Heart left ventricle (tissue), 13 donors: ENCODE results near the gene SLC4A1AP.

Experiments used
- POLR2A ChIP-seq, 2 donors: fragments of 450-650 bp; IDR thresholded peaks; one replicate each; pipeline ENCODE4 v1.6.1; 2017; ENCODE audit warnings: antibody characterized with exemption in 2 of 2, mild to moderate bottlenecking in 2 of 2, moderate library complexity in 2 of 2
- TF ChIP-seq, protein P1 (sequence below), 12 donors: fragments of 200-600 bp; sonication (generic) in 4 of 12; IDR thresholded peaks; one replicate each; pipeline versions ENCODE4 v1.5.0 to v1.8.0; 2018 to 2022; ENCODE audit warnings: antibody characterized with exemption in 12 of 12, mild to moderate bottlenecking in 5 of 12
- donor health status: ischemic (EF 13 %, LVEDD 7.1; RV severe dilation, severe dysfunction).
- donor health status: DM: no; HTN: yes; CAD: no.
- donor health status: DM: no; HTN: no; CAD: no.
- donor health status: ischemic (EF 25% LVEDD 6.9; RV normal size, moderate dysfunction).
- donor health status: ischemic (EF 25% LVEDD 5.7; RV mildly dilated, moderate dysfunction).
- donor health status: ischemic (EF 35%, LVEDD 5.7; RV mildly dilated, moderate dysfunction).
- donor health status: nonischemic (EF 11% LVEDD 7.7; RV severe dilation, severe dysfunction).
- donor health status: DM: yes; HTN: yes; CAD: no.
- donor health status: PGD.
- donor health status: ischemic (EF 29% LVEDD 5.4; RV normal size, mild dysfunction).
- donor health status: nonischemic (EF 23%, LVEDD 6.1; RV moderate dilation, normal function).

DNA sequence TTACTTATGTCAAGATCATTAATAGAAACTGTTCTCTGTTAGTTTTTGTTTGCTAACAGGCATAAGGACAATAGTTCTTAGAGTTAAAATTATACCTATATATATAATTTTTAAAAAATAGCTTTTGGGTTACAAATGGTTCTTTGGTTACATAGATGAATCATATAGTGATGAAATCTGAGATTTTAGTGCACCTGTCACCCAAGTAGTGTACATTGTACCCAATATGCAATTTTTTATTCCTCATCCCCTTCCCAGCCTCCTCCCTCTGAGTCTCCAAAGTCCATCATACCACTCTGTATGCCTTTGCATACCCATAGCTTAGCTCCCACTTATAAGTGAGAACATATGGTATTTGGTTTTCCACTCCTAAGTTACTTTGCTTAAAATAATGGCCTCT, 26.4 kb downstream of the SLC4A1AP start:
- no peak for TF ChIP-seq POLR2A (IDR thresholded peaks at IDR 0.05)
- TF ChIP-seq, protein P1, sequence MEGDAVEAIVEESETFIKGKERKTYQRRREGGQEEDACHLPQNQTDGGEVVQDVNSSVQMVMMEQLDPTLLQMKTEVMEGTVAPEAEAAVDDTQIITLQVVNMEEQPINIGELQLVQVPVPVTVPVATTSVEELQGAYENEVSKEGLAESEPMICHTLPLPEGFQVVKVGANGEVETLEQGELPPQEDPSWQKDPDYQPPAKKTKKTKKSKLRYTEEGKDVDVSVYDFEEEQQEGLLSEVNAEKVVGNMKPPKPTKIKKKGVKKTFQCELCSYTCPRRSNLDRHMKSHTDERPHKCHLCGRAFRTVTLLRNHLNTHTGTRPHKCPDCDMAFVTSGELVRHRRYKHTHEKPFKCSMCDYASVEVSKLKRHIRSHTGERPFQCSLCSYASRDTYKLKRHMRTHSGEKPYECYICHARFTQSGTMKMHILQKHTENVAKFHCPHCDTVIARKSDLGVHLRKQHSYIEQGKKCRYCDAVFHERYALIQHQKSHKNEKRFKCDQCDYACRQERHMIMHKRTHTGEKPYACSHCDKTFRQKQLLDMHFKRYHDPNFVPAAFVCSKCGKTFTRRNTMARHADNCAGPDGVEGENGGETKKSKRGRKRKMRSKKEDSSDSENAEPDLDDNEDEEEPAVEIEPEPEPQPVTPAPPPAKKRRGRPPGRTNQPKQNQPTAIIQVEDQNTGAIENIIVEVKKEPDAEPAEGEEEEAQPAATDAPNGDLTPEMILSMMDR (IDR thresholded peaks at IDR 0.05): no peak
